Myocyte (in vitro differentiated cells): ENCODE results near the gene PCSK7. TPM values are rescaled to one million over a fixed set of nuclear protein-coding genes. Genes with fewer than 3 reads are reported as not detected.
"Not testable (repeated sequence)": the region's sequence is repeated elsewhere in the genome, so short reads cannot be mapped to it uniquely, and the experiment has no call there.

Experiments
- DNase-seq: peaks from one replicate; pipeline ENCODE4 v3.0.0-alpha.2; 2012; ENCODE audit warnings: low read depth
- total RNA-seq: library from RNA; depleted of rRNA; stranded (reverse); fragments of >200 nt; gene quantifications from 2 replicates; pipeline ENCODE4 v1.2.3, GENCODE V29; 2014

The PCSK7 gene
- total RNA-seq, 1 donor from 2014 or later, result 42.3 TPM

DNA sequence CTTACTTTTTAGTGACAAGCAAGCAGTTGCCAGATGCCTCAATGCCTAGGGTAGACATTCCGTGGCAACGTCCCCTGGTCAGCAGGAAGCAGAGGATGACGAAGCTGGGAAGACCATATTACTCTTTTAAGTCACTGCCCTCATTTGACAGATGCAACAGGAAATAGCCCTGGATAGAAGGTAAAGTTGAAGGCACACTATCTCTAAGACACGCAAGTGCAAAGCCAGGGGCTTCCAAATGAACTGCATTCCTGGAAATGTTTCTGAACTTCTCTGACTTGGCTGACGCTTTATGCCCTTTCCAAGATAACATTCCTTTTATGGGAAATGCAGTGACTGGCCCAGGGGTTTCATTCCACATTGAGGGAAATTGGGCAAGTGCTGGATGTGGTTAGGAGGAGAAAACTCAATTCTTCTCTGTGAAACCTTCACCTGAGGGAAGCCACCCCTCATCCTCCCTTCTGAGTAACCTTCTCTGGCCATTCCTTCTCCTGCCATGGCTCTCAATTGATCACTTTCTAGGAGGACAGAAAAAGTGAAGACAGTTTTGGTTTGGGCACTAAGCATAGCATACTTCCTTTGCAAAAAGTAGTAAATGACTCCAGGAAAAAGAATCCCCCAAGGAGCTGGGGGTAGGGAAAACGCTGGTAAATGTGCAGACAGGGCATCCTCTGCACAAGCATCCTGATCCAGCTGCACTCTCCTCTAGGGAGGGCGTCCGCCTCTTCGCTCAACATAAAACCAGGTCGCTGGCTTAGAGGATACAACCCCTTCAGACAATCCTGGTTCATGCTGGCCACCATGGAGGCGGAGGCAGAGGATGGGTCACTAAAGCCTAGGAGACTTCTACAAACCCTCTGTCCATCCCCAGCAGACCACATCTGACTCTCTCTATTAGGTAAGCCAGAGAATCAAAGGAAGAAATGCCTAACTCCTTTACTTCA lies 14.5 kb downstream of the PCSK7 start:
- DNase-seq, result no peak

DNA sequence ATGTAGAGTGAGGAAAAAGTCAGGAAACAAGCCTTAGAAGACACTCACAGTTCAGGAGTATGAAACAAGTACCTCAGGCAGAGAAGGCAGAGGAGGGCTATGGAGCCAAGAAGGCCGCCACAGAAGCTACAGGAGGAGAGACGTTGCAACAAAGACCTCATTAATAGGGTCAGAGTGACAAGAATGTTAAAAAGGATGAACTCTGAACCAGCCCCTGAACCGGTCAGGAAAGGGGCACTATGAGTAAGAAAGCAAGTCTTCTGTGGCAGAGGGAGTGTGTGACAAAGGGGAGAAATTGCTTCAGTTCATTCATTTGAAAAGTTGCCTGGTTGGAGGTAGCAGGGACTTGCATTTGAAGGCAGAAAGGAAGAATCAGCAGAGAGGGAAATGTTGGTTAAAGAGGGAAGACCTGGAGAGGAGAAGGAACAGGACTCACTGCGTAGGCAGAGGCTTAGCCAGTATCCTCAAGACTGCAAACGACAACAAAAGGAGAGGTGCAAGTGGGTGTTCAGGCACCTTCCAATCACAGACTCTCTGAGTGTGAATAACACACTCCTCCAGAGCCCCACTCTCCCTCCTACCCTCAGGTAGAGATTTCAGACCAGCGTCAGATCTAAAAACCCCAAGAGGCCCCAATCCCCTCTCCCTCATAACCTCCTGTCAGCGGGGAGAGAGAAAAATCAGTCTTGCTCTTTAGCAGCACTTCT lies 17.3 kb downstream of the PCSK7 start:
- DNase-seq, result no peak

DNA sequence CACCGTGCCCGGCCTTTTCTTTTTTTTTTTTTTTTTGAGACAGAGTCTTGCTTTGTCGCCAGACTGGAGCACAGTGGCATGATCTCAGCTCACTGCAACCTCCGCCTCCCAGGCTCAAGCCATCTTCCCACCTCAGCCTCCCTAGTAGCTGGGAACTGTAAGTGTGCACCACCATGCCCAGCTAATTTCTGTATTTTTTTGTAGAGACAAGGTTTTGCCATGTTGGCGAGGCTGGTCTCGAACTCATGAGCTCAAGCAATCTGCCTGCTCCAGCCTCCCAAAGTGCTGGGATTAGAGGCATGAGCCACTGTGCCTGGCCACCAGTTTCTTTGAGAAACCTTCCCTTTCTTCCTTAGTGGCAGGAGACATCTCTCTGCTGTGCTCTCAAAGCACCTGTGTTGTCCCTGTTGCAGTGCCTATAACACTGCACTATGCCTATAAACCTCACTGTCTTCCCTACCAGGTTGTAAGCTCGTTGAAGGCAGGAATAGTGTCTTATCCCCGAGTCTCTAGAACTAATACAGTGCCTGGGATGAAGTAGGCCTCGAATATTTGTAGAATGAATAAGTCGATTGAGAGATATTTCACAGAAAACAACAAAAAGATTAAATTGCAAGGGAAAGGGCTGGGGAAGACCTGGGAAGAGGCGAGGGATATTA lies 19.0 kb downstream of the PCSK7 start:
- no peak for DNase-seq

DNA sequence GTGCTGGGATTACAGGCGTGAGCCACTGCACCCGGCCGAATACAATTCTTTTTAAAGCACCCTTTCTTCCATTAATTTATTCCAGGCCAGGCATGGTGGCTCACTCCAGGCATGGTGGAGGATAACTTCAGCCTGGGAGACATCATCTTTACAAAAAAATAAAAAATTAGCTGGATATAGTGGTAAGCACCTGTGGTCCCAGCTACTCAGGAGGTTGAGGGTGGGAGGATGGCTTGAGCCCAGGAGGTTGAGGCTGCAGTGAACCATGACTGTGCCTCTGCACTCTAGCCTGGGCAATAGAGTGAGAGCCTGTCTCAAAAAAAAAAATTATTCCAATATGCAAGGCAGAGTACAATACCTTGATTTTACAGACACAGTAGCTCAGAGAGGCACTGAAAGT lies 21.3 kb downstream of the PCSK7 start:
- no peak for DNase-seq

DNA sequence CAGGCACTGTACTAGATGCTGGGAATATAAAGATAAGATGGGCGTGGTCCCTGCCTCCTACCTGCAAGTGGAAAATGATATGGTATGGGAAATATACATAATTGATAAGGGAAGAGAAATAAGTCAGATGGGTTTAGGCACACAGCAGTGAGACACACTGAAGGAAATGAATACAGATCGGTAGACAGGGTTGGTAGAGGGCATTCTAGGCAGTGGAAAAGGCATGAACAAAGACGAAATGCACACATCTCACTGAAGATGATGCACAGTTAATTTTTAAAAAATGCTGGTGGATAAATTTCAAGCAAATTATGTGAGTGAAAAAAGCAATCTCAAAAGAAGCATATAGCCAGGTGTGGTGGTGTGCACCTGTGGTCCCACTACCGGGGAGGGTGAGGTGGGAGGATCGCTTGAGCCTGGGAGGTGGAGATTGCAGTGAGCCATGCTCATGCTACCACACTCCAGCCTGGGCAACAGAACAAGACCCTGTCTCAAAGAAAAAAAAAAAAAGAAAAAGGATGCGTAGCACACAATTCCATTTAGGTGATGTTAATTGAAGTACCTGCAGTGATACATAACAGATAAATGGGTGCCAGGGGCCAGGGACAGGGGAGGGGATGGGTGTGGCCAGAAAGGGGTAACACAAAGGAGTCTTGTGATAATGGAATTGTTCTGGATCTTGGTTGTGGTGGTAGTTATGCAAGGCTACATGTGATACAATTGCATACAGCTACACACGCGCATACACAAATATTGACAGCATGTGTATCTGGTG lies 22.3 kb downstream of the PCSK7 start:
- DNase-seq, result not testable (repeated sequence)

DNA sequence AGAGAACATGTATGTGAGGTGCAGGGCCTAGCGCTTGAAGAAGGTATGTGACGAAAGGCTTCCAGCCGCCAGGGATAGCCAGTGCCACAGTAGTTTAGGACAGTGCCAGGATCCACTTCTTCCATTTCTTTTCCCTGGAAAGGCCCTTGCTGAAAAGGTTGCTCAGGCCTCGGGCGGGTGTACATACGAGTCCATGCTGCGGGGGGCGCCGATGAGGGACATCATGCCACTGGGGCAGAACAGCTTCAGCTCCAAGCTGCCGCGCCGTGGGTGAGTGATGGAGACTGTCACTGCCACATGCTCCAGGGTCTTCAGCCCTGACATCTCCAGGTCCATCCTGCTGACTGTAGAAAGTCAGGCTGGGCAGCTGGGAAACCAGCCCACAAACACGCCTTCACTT lies 23.2 kb downstream of the PCSK7 start:
- DNase-seq, result not testable (repeated sequence)

DNA sequence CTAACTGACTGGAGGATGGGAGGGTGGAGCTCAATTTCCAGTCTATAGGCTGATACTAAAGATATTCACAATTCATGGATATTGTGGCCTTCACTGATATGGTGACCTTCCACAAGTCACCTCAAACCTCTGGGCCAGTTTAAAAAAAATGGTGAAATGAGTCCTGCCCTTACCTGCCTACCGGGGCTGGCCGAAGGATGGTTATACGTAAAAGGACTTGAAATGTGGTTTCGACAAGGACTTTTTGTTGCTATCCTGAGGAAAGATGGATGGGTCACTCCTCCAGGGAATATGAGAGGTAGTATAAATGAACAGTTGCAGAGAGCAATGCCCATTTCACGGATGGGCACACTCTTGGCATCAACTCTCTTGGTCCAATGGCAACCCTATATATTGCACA lies 24.4 kb downstream of the PCSK7 start:
- DNase-seq, result not testable (repeated sequence)

DNA sequence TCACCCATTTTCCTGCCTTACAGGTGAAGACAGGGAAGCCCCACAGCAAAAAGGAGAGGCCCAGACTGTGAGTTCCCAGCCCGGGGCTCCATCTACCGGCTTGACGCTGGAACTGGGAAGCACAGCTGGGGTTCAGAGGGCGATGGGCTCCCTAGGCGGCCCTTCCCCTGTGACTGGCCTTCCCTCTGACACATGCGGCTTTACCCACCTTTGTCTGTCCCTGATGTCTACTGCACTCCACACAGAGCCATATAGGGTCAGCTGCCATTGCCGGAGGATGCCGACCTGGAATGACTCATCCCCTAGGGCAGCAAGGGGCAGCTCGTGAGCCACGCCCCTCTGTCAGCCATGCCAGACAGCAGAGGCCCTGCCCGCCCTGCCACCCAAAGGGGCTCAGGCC lies 25.0 kb downstream of the PCSK7 start:
- DNase-seq, result peak; percentile 28

DNA sequence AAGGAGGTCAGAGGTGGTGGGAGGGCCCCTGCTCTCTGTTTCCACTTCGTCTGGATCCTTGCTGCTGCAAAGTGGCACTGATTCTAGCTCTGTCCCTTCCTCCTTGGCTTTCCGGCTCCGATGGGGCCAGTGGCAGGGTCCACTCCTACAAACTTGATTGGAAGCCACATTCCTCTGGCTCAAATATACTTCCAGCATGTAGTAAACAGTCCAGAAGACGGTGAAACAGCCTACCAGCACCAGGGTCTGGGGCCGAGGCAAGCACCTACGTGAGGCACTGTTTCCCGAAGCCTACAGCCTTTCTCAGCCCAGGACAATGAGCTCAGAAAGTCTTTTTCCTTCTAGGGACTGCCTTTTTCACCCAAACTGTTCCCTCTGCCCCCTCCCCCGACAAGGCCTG lies 25.8 kb downstream of the PCSK7 start:
- DNase-seq, result not testable (repeated sequence)

DNA sequence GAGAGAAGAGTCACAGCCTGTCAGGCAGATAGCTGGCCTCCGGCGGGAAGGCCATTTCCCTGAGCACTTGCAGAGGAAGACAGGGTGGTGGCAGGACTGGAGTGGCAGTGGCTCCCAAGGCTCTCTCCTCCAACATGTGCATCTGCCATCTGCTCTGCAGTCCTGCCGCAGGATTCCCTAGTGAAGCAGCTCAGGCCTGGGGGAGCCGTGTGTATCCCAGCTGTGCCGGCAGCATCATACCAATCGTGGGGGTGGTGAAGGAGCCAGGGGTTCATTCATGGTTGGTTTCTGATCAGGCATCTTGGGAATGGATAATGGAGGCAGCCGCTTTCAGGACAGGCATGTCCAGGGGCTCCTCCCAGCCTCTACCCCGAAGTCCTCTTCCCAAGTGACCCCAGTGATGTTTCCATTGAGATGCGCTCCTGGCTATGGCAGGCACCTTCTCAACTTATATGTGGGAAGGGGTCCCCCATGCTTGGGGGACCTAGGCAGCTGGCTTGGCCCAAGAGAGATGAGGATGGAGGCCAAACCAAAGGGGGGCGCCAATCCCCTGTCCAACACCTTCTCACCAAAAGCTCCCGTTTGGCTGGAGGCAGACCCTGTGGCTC lies 26.6 kb downstream of the PCSK7 start:
- DNase-seq, result no peak

DNA sequence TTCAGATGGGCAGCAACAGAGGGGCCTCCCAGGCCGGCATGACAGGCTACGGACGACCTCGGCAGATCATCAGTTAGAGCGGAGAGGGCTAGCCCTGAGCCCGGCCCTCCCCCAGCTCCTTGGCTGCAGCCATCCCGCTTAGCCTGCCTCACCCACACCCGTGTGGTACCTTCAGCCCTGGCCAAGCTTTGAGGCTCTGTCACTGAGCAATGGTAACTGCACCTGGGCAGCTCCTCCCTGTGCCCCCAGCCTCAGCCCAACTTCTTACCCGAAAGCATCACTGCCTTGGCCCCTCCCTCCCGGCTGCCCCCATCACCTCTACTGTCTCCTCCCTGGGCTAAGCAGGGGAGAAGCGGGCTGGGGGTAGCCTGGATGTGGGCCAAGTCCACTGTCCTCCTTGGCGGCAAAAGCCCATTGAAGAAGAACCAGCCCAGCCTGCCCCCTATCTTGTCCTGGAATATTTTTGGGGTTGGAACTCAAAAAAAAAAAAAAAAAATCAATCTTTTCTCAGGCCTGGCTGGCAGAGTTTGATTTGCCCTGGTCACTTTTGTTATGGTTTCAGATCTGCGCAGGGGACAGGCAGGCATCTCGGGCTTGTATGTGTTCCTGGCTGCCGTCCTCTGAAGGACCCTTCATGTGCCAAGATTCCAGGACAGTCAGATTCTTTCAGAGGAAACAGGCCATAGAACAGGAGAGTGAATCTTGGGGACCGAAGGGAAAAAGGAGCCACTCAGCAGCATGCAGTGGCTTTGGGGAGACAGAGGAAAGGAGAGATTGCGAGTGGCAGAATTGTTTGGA lies 27.4 kb downstream of the PCSK7 start:
- no peak for DNase-seq

DNA sequence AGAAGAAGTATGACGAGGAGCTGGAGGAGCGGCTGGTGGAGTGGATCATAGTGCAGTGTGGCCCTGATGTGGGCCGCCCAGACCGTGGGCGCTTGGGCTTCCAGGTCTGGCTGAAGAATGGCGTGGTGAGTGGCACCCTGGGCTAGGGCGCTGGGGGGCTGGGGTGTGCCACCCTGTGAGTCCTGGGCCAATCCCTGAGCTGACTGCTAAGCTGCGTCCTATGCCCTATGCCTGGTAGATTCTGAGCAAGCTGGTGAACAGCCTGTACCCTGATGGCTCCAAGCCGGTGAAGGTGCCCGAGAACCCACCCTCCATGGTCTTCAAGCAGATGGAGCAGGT lies 28.8 kb downstream of the PCSK7 start:
- DNase-seq, result no peak

DNA sequence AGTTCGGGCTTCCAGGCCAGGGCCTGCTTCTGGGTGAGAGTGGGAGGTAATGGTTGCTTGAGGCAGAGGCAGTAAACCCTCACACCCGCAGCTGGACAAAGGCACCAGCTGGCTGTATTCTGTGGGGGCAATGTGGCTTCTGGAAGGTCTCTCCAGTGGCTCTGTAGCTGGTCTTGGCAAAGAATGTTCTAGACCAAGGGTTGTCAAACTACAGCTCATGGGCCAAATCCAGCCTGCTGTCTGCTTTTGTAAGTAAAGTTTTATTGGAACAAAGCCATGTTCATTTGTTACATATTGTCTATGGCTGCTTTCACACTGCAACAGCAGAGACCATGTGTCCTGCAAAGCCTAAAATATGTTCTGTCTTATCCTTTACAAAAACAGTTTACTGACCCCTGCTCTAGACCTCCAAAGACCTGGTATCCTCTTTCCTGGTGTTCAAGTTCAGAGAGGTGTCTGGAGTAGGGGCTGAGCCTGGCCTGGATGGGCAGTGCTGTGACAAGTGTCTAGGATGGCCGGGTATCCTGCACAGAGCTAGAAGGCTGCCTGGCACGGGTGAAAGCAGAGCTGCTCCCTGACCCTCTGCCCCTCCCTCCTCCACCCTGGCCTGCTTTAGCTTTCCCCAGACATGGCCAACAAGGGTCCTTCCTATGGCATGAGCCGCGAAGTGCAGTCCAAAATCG lies 29.3 kb downstream of the PCSK7 start:
- peak; percentile 62 for DNase-seq

DNA sequence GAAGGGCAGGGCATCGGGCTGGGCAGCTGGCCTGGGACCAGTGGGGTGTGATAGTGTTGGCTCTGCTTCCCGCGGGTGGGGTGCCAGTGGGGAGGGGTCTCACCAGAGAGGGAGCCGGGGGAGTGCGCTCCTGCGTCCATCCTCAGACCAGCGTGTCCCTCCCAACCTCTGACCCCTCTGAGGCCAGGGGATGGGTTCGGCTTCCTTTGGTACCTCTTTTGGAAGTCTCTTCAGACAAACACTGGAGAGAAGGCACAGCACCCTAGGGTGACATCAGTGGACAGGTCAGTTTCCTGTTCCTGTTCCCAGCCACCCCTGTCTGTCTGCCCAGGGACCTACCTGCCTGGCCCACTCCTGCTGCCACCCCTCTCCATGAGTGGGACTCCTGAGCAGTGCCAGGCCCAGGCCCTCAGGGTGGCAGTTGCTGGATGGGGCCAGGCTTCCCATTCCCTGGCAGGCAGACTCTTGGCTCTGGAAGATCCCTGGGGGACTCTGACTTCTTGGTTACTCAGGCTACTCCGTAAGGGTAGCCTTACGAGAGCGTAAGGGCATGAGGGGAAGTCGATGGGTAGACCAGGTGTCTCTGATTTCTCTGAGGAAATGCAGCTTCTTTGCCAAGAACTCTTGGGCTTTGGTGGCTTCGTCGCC lies 30.1 kb downstream of the PCSK7 start:
- peak; percentile 41 for DNase-seq

DNA sequence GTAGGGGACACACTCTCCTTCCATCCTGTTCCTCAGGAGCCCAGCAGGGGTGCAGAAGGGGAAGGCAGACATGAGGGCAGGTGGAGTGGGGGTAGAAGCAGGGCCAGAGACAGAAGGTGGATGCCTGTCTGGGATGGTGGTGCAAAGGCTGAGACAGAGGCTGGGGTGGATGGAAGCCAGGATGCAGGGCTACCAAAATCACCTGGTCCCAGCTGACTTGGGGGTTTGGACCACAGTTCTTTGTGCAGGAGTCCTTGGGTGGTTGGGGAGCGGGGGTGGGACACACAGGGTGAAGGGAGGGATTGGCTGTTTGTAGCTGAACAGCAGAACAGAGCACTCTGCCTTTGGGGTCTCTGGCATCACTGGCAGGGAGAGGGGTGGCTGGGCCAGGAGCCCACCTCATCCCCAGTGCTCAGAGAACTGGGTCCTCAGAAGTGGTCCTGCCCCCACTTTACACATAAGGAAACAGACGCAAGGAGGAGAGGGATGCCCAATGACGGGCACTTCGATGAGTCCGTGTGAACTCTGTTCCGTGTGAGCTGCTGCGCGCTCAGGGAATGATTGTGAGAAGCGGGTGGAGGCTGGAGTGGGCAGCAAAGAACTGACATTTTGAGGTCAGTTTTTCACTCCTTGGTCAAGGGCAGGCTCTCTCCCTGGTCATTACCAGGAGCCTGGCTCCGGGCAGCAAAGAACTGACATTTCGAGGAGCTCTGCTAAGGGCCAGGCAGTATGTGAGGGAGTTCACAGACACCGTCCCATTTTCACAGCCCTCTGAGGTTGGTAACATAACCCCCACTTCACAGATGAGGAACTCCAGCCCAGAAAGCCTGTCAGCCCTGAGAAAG lies 30.8 kb downstream of the PCSK7 start:
- peak; percentile 35 for DNase-seq

DNA sequence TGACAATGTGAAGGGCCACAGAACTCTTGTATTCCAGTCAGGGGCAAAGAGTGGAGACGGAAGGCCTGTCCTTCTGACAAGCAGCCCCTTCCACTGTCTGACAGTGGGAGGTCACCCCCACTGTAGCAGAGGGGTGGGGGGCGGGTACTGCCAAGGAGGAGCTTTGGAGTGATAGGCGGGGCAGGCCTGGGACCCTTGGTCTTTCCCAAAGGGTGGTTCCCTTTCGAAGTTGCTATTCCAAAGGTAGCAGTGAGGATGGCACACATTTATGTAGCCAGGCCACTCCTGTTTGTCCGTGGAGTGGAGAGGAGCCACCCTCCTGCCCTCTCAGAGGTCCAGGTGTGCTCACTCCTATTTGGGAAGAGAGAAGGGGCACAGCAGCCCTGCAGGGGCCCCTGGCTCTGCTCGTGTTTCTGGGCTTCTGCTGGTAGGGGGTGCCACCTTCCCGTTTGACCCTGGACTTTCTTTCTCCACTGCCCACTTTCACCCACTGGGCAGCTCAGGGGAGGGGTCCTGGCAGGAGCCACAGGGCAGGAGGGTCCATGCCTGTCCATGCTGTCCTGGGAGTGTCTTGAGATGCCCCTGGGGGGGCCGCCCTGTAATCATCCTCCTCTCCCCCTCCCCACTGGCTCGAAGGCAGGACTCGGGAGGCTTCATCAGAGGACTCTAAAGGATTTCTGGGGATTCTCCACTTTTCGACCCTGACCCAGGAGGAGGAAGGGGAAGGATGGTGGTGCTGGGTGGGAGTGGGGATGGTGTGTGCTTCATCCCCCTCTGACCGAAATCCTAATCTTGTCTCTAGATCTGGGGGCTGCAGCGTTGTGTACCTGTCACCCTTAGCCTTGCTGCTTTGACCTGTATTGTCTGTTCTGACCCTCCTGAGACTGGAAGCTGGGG lies 31.7 kb downstream of the PCSK7 start:
- DNase-seq, result peak; percentile 32
